ENCODE data around the gene SPRR4. TPM values are rescaled to one million over a fixed set of nuclear protein-coding genes. Genes with fewer than 3 reads are reported as not detected.

Gene SPRR4
- total RNA-seq, 1 experiment from 2014 or later, result not detected

DNA sequence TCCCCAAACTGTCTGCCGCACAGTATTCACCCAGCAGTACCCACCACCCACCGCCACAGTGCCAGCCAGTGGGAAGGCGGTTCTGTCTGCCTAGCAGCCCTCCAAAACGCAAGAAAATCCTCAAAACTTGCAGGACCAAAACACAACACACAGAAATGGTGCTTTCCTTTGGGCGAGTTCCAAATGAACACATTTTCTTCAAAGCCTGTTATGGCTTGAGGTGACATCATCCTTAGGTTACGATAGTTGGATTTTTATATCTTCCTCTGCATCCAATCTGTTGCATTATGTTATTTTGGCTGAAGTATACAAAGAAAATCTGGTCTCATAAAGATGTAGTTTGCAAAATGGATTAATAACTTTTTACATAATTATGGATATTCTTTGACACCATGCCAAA lies 22.7 kb downstream of the SPRR4 start:
- ChIA-PET CTCF (no interaction called here), POLR2A (no interaction called here)
- DNase-seq (ENCODE audit: low read depth, low spot score) (no peak), ATAC-seq (no peak)
- TF ChIP-seq, protein P1, sequence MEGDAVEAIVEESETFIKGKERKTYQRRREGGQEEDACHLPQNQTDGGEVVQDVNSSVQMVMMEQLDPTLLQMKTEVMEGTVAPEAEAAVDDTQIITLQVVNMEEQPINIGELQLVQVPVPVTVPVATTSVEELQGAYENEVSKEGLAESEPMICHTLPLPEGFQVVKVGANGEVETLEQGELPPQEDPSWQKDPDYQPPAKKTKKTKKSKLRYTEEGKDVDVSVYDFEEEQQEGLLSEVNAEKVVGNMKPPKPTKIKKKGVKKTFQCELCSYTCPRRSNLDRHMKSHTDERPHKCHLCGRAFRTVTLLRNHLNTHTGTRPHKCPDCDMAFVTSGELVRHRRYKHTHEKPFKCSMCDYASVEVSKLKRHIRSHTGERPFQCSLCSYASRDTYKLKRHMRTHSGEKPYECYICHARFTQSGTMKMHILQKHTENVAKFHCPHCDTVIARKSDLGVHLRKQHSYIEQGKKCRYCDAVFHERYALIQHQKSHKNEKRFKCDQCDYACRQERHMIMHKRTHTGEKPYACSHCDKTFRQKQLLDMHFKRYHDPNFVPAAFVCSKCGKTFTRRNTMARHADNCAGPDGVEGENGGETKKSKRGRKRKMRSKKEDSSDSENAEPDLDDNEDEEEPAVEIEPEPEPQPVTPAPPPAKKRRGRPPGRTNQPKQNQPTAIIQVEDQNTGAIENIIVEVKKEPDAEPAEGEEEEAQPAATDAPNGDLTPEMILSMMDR (IDR thresholded peaks at IDR 0.05), result no peak
- TF ChIP-seq, protein P2, sequence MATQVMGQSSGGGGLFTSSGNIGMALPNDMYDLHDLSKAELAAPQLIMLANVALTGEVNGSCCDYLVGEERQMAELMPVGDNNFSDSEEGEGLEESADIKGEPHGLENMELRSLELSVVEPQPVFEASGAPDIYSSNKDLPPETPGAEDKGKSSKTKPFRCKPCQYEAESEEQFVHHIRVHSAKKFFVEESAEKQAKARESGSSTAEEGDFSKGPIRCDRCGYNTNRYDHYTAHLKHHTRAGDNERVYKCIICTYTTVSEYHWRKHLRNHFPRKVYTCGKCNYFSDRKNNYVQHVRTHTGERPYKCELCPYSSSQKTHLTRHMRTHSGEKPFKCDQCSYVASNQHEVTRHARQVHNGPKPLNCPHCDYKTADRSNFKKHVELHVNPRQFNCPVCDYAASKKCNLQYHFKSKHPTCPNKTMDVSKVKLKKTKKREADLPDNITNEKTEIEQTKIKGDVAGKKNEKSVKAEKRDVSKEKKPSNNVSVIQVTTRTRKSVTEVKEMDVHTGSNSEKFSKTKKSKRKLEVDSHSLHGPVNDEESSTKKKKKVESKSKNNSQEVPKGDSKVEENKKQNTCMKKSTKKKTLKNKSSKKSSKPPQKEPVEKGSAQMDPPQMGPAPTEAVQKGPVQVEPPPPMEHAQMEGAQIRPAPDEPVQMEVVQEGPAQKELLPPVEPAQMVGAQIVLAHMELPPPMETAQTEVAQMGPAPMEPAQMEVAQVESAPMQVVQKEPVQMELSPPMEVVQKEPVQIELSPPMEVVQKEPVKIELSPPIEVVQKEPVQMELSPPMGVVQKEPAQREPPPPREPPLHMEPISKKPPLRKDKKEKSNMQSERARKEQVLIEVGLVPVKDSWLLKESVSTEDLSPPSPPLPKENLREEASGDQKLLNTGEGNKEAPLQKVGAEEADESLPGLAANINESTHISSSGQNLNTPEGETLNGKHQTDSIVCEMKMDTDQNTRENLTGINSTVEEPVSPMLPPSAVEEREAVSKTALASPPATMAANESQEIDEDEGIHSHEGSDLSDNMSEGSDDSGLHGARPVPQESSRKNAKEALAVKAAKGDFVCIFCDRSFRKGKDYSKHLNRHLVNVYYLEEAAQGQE (IDR thresholded peaks at IDR 0.05; ENCODE audit: insufficient read depth in 1 of 2, low read depth in 2 of 2, low read length in 1 of 2), result no peak
- TF ChIP-seq SIN3A (IDR thresholded peaks at IDR 0.05; ENCODE audit: borderline replicate concordance, insufficient read depth, low read depth, low read length) (no peak), POLR2AphosphoS5 (IDR thresholded peaks at IDR 0.05; ENCODE audit: low read depth, low read length) (no peak), TCF7L2 (IDR thresholded peaks at IDR 0.05; ENCODE audit: low read depth, low read length) (no peak)
- Histone ChIP-seq H3K4me3 (ENCODE audit: low read depth in 2 of 2, low read length in 2 of 2) (no peak overlapping the region), H3K4me1 (ENCODE audit: control insufficient read depth, insufficient read depth, low read length) (no peaks in the 10 kb centered on the region), H3K27ac (ENCODE audit: low read length) (no peak overlapping the region), H3K9me3 (ENCODE audit: control insufficient read depth, insufficient read depth, low read depth, low read length) (no peaks in the 10 kb centered on the region), H3K36me3 (ENCODE audit: control insufficient read depth, insufficient read depth, low read length) (no peaks in the 10 kb centered on the region), H3K27me3 (ENCODE audit: control insufficient read depth, insufficient read depth, low read length) (peaks cover 2% of the 10 kb centered on the region; the same call in 1 of the 2 replicates)
- no TSS peak for BruUV-seq (replicated peaks)
- in situ Hi-C loops (cut with HindIII; ENCODE audit: low pct_unique_long_range_greater_than_20kb, low sequenced_read_pairs) (no loop called here), intact Hi-C loops (cut with micrococcal nuclease; ENCODE audit: unreplicated experiment) (no loop called here)

DNA sequence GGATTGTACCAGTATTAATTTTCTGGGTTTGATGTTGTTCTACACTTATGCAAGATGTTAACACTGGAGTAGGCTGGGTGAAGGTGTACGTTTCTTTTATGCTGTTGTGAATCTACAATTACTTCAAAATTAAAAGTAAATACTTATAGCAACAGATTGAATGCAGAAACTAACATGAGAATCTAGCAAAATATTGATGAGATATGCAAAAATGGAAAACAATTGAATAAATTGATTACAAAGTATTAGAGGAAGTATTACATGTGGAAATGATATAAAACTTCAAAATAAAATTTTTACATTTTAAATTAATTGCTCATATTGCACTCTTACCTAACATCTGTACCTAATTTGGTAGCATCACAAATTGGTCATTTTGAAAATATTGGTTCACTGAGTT lies 25.4 kb downstream of the SPRR4 start:
- peaks cover 2% of the 10 kb centered on the region; the same call in 1 of the 2 replicates for H3K27me3 ChIP-seq (ENCODE audit: control insufficient read depth, insufficient read depth, low read length)
- no peaks in the 10 kb centered on the region for H3K4me1 ChIP-seq (ENCODE audit: control insufficient read depth, insufficient read depth, low read length)
- ChIA-PET CTCF (no interaction called here), POLR2A (no interaction called here)
- no peak overlapping the region for H3K4me3 ChIP-seq (ENCODE audit: low read depth in 2 of 2, low read length in 2 of 2)
- no TSS peak for BruUV-seq (replicated peaks)
- no peak for DNase-seq (ENCODE audit: low read depth, low spot score)
- no peak for ATAC-seq
- H3K27ac ChIP-seq (ENCODE audit: low read length), result no peak overlapping the region
- intact Hi-C loops (cut with micrococcal nuclease; ENCODE audit: unreplicated experiment), result no loop called here
- TF ChIP-seq, protein P1 (IDR thresholded peaks at IDR 0.05), result no peak
- TF ChIP-seq POLR2AphosphoS5 (IDR thresholded peaks at IDR 0.05; ENCODE audit: low read depth, low read length) (no peak), TCF7L2 (IDR thresholded peaks at IDR 0.05; ENCODE audit: low read depth, low read length) (no peak), SIN3A (IDR thresholded peaks at IDR 0.05; ENCODE audit: borderline replicate concordance, insufficient read depth, low read depth, low read length) (no peak)
- TF ChIP-seq, protein P2 (IDR thresholded peaks at IDR 0.05; ENCODE audit: insufficient read depth in 1 of 2, low read depth in 2 of 2, low read length in 1 of 2), result no peak
- in situ Hi-C loops (cut with HindIII; ENCODE audit: low pct_unique_long_range_greater_than_20kb, low sequenced_read_pairs), result no loop called here
- H3K9me3 ChIP-seq (ENCODE audit: control insufficient read depth, insufficient read depth, low read depth, low read length), result no peaks in the 10 kb centered on the region
- H3K36me3 ChIP-seq (ENCODE audit: control insufficient read depth, insufficient read depth, low read length), result no peaks in the 10 kb centered on the region
